Panc1 (cell line): ENCODE data around the gene VWA5B1. TPM values are rescaled to one million over a fixed set of nuclear protein-coding genes. Genes with fewer than 3 reads are reported as not detected.

Source experiments
- ATAC-seq: fragments of 200-7000 bp; cut with Tn5 transposase; 2 replicates; pipeline ENCODE4 v1.9.1; 2020; ENCODE audit warnings: mild to moderate bottlenecking, moderate library complexity
- BruUV-seq: library from RNA; stranded (reverse); fragments of 400-500 nt; replicated peaks from 2 replicates; lab custom pipeline; 2021; lab: Mats Ljungman, UMichigan
- CTCF ChIA-PET: fragments of 300-600 bp; sonication (Branson Sonifier 250); formaldehyde crosslinking; loops from one replicate; lab custom pipeline; 2022; ENCODE audit warnings: antibody characterized with exemption; lab: Charles Lee
- POLR2A ChIA-PET: fragments of 300-600 bp; sonication (Branson Sonifier 250); formaldehyde crosslinking; loops from one replicate; lab custom pipeline; 2022; ENCODE audit warnings: antibody characterized with exemption; lab: Charles Lee
- DNase-seq: peaks from one replicate; pipeline ENCODE4 v3.0.0-alpha.2; 2010; ENCODE audit warnings: low read depth, low spot score
- H3K27ac ChIP-seq: 2 replicates; pipeline ENCODE4 v1.5.1; 2011; ENCODE audit warnings: mild to moderate bottlenecking, low read length, inconsistent platforms
- H3K27me3 ChIP-seq: fragments of 200-500 bp; sonication (Bioruptor generic); 2 replicates; pipeline ENCODE4 v1.6.0; 2014; ENCODE audit warnings: low read length, inconsistent platforms; ENCODE audit not compliant: control insufficient read depth, insufficient read depth
- H3K36me3 ChIP-seq: fragments of 200-500 bp; sonication (Bioruptor generic); 2 replicates; pipeline ENCODE4 v1.5.1; 2014; ENCODE audit warnings: inconsistent platforms, mild to moderate bottlenecking, low read length, moderate library complexity; ENCODE audit not compliant: control insufficient read depth, insufficient read depth
- H3K4me1 ChIP-seq: 2 replicates; pipeline ENCODE4 v1.5.1; 2011; ENCODE audit warnings: inconsistent platforms, mild to moderate bottlenecking, low read length, moderate library complexity; ENCODE audit not compliant: control insufficient read depth, insufficient read depth
- H3K4me3 ChIP-seq, 2 experiments: 2 replicates each; pipeline ENCODE4 v1.5.1; 2011 to 2012; ENCODE audit warnings: low read depth in 2 of 2, low read length in 2 of 2, mild to moderate bottlenecking in 2 of 2, inconsistent platforms in 1 of 2, moderate library complexity in 1 of 2
- H3K9me3 ChIP-seq: fragments of 200-500 bp; sonication (Bioruptor generic); 2 replicates; pipeline ENCODE4 v1.5.1; 2014; ENCODE audit warnings: low read depth, mild to moderate bottlenecking, inconsistent platforms, low read length, moderate library complexity; ENCODE audit not compliant: control insufficient read depth, insufficient read depth
- CTCF ChIP-seq: fragments of 450-650 bp; IDR thresholded peaks from 2 replicates; pipeline ENCODE4 v1.5.1; 2017; ENCODE audit warnings: mild to moderate bottlenecking
- POLR2AphosphoS5 ChIP-seq: IDR thresholded peaks from 2 replicates; pipeline ENCODE4 v1.6.1; 2012; ENCODE audit warnings: mild to moderate bottlenecking, low read depth, low read length, moderate library complexity
- REST ChIP-seq, 2 experiments: IDR thresholded peaks; 2 replicates each; pipeline ENCODE4 v1.6.1; 2011 to 2012; ENCODE audit warnings: low read depth in 2 of 2, control low read depth in 1 of 2, low read length in 1 of 2, mild to moderate bottlenecking in 1 of 2, moderate library complexity in 1 of 2; ENCODE audit not compliant: insufficient read depth in 1 of 2
- SIN3A ChIP-seq: IDR thresholded peaks from 2 replicates; pipeline ENCODE4 v1.6.1; 2012; ENCODE audit warnings: low read depth, mild to moderate bottlenecking, low read length, moderate library complexity, borderline replicate concordance; ENCODE audit not compliant: insufficient read depth
- TCF7L2 ChIP-seq: IDR thresholded peaks from 2 replicates; pipeline ENCODE4 v1.6.1; 2011; ENCODE audit warnings: mild to moderate bottlenecking, low read depth, low read length, inconsistent platforms
- in situ Hi-C: cut with HindIII; loops from 2 replicates; pipeline ENCODE4 v1.10.0; 2016; ENCODE audit warnings: low sequenced_read_pairs, low pct_unique_long_range_greater_than_20kb
- intact Hi-C: fragments of 100-400 bp; cut with micrococcal nuclease; formaldehyde crosslinking; loops from one replicate; pipeline ENCODE4 v1.10.0; 2022; ENCODE audit not compliant: unreplicated experiment
- total RNA-seq: library from RNA; stranded (reverse); gene quantifications from one replicate; pipeline ENCODE4 v1.2.1, GENCODE V29; 2021; ENCODE audit not compliant: unreplicated experiment

VWA5B1 gene
- total RNA-seq, 1 experiment from 2014 or later: not detected

DNA sequence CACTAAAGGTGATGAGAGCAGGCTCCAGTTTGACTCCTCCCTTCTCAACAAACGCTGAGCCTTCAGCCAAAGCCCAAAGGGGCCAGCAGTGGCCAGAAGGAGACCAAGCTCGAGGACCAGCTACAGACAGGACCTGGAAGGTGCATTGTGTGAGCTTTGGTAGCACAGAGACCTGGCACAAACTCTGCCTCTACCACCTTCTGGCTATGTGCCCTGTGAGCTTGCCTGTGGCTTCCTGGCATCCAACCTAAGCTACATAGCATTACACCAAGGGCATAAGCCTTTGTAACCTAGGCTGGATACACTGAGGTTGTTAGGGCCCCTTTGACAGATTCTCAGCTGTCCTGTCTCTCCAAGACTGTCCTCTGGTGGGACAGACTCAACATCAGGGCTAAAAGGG is 6.6 kb upstream of the VWA5B1 start:
- H3K36me3 ChIP-seq: no peaks in the 10 kb centered on the region
- BruUV-seq: no TSS peak
- no peaks in the 10 kb centered on the region for H3K9me3 ChIP-seq
- CTCF ChIA-PET: no interaction called here
- POLR2A ChIA-PET: no interaction called here
- no peaks in the 10 kb centered on the region for H3K4me1 ChIP-seq
- intact Hi-C loops: no loop called here
- in situ Hi-C loops: no loop called here
- no peak for ATAC-seq
- H3K27me3 ChIP-seq: peaks cover 8% of the 10 kb centered on the region; the same call in 1 of the 2 replicates
- no peak overlapping the region for H3K27ac ChIP-seq
- no peak overlapping the region for H3K4me3 ChIP-seq
- TF ChIP-seq REST (IDR thresholded peaks at IDR 0.05; ENCODE audit: insufficient read depth in 1 of 2, low read depth in 2 of 2, low read length in 1 of 2) (no peak), TCF7L2 (no peak), POLR2AphosphoS5 (no peak), SIN3A (no peak), CTCF (no peak)
- no peak for DNase-seq

DNA sequence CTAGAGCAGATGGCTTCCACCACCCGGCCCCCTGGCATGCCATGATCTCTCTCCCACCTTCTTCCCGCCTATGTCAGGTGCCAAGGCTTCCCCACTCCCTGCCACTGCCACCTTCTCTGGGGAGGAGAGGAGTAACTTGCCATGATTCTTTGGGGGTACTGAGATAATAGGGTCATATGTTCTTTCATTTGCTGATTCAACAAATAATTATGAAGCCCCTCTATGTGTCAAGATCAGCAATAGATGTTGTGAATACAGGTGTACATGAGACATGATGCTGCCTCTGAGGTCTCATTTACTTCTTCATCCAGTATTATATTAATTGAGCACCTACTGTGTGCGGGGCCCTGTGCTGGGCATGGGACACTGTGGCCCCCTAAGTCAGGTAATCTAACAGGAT is 6.0 kb upstream of the VWA5B1 start:
- in situ Hi-C loops: no loop called here
- no peak for ATAC-seq
- no peak overlapping the region for H3K4me3 ChIP-seq
- intact Hi-C loops: no loop called here
- CTCF ChIA-PET: no interaction called here
- H3K36me3 ChIP-seq: no peaks in the 10 kb centered on the region
- TF ChIP-seq SIN3A: no peak
- TF ChIP-seq TCF7L2: no peak
- no peak for TF ChIP-seq POLR2AphosphoS5
- TF ChIP-seq REST (IDR thresholded peaks at IDR 0.05; ENCODE audit: insufficient read depth in 1 of 2, low read depth in 2 of 2, low read length in 1 of 2): no peak
- TF ChIP-seq CTCF: no peak
- POLR2A ChIA-PET: no interaction called here
- H3K9me3 ChIP-seq: no peaks in the 10 kb centered on the region
- no peak overlapping the region for H3K27ac ChIP-seq
- H3K27me3 ChIP-seq: peaks cover 8% of the 10 kb centered on the region; the same call in 1 of the 2 replicates
- no peaks in the 10 kb centered on the region for H3K4me1 ChIP-seq
- no TSS peak for BruUV-seq
- no peak for DNase-seq
